Activated naive CD4-positive, alpha-beta T cell treated with anti-CD3 and anti-CD28 coated beads, Interleukin-2, amount 50 U/mL, for 24 hours (primary cell): ENCODE data around the gene AGTPBP1.

ENCODE experiments used
- H3K27ac Mint-ChIP-seq: one replicate; pipeline ENCODE4 v1.8.0; 2021; ENCODE audit warnings: mild to moderate bottlenecking, mixed read lengths
- H3K27me3 Mint-ChIP-seq: one replicate; pipeline ENCODE4 v1.8.0; 2021; ENCODE audit warnings: mixed read lengths
- H3K36me3 Mint-ChIP-seq: one replicate; pipeline ENCODE4 v1.8.0; 2021; ENCODE audit warnings: mixed read lengths
- H3K4me1 Mint-ChIP-seq: one replicate; pipeline ENCODE4 v1.8.0; 2021; ENCODE audit warnings: mixed read lengths
- H3K4me3 Mint-ChIP-seq: one replicate; pipeline ENCODE4 v1.8.0; 2021; ENCODE audit warnings: mild to moderate bottlenecking, mixed read lengths
- H3K9me3 Mint-ChIP-seq: one replicate; pipeline ENCODE4 v1.8.0; 2021; ENCODE audit warnings: mixed read lengths

Gene AGTPBP1

GRCh38 chr9:85547599-85547998 lies 194.2 kb downstream of the AGTPBP1 start:
- Mint-ChIP-seq H3K4me3 (no peak overlapping the region), H3K27ac (no peak overlapping the region), H3K4me1 (no peaks in the 10 kb centered on the region), H3K27me3 (no peaks in the 10 kb centered on the region), H3K36me3 (peaks cover 9% of the 10 kb centered on the region), H3K9me3 (no peaks in the 10 kb centered on the region)

DNA sequence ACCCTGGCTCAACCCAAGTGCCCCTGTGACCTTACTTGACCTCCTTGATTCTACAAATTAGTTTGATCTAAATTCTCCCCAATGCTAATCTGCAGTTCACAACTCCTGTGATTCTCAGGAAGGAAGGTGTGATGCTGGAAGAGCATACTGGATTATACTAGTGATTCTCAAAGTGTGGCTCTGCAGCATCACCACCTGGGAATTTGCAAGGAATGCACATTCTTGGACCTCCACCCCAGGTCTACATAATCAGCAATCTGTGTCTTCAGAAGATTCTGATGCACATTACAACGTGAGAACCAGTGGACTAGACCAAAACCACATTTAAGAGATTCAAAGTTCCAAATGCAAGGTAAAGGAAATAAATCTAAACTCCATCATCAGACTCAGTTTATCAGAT lies 198.6 kb downstream of the AGTPBP1 start:
- Mint-ChIP-seq H3K27ac (no peak overlapping the region), H3K27me3 (no peaks in the 10 kb centered on the region), H3K36me3 (peaks cover 9% of the 10 kb centered on the region), H3K9me3 (no peaks in the 10 kb centered on the region), H3K4me3 (no peak overlapping the region), H3K4me1 (no peaks in the 10 kb centered on the region)

DNA sequence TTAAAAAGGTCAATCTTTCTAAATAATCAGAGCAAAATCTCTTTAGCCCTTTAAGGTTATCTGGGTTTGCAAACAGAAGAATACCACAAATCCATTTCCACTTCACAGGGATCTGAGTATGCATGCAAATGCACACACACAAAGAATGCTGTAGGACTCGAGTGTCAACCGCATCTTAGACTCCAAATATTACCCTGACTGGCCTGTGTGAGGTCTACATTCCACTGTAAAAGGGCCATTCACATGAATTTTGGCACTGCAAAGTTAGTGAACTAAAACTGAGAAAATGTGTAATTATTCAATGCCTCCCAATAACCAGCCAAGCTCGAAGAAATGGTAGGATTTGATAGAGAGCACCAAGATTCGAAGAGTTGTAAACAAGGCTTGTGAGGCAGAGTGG lies 199.9 kb downstream of the AGTPBP1 start:
- Mint-ChIP-seq H3K4me3 (no peak overlapping the region), H3K36me3 (peaks cover 4% of the 10 kb centered on the region), H3K27ac (no peak overlapping the region), H3K4me1 (no peaks in the 10 kb centered on the region), H3K27me3 (no peaks in the 10 kb centered on the region), H3K9me3 (no peaks in the 10 kb centered on the region)

DNA sequence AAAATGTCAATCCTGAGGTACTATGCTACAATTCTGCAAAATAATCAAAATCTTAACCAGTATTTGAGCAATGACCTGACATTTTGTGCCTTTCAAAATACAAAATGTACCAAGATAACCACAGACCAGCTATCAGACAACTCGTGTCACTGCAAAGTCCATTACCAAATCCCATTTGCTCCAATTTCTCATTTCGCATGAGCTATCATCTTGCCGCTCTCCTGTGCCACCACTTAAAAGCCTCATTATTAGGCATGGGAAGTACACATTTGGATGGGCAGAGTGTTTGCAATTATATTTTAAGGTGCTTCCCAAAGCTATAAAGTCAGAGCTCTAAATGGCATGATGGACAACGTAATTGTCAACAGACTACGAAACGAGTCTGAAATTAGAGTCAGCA lies 205.2 kb downstream of the AGTPBP1 start:
- Mint-ChIP-seq H3K27ac (no peak overlapping the region), H3K27me3 (no peaks in the 10 kb centered on the region), H3K9me3 (no peaks in the 10 kb centered on the region), H3K36me3 (no peaks in the 10 kb centered on the region), H3K4me3 (no peak overlapping the region), H3K4me1 (no peaks in the 10 kb centered on the region)

GRCh38 chr9:85536076-85536475 lies 205.7 kb downstream of the AGTPBP1 start:
- Mint-ChIP-seq H3K27ac (no peak overlapping the region), H3K9me3 (no peaks in the 10 kb centered on the region), H3K4me1 (no peaks in the 10 kb centered on the region), H3K27me3 (no peaks in the 10 kb centered on the region), H3K36me3 (no peaks in the 10 kb centered on the region), H3K4me3 (no peak overlapping the region)

DNA sequence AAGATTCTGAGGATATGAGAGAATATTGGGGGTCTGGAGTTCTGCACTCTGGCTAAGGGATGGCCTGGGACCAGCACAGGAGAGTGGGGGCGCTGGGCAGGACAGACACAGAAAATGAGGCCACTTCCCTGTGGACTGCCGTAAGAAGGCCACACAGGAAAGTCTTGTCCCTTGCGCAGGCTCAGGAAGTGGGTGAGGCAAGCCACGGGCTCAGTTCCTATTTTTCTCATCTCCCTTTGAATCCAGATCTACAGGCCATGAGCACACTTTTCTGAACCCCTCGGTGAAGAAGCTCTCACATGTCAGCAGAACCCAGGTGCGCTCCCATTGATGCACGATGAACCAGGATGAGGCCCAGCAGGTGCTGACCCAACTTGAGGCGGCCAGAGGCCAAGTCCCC lies 207.4 kb downstream of the AGTPBP1 start:
- Mint-ChIP-seq H3K4me1 (no peaks in the 10 kb centered on the region), H3K4me3 (no peak overlapping the region), H3K27ac (no peak overlapping the region), H3K27me3 (no peaks in the 10 kb centered on the region), H3K36me3 (no peaks in the 10 kb centered on the region), H3K9me3 (no peaks in the 10 kb centered on the region)

- H3K4me1 Mint-ChIP-seq = no peaks in the 10 kb centered on the region
These were observed 208.2 kb downstream of the AGTPBP1 start for GRCh38 chr9:85533538-85533937.

GRCh38 chr9:85530721-85531120 lies 211.0 kb downstream of the AGTPBP1 start:
- Mint-ChIP-seq H3K9me3 (no peaks in the 10 kb centered on the region), H3K27me3 (peaks cover under 1% of the 10 kb centered on the region), H3K36me3 (no peaks in the 10 kb centered on the region), H3K4me3 (no peak overlapping the region), H3K4me1 (no peaks in the 10 kb centered on the region), H3K27ac (no peak overlapping the region)

More at GRCh38 chr9:85533538-85533937, 208.2 kb downstream of the AGTPBP1 start:
- Mint-ChIP-seq H3K4me3 (no peak overlapping the region), H3K9me3 (no peaks in the 10 kb centered on the region), H3K27ac (no peak overlapping the region), H3K36me3 (no peaks in the 10 kb centered on the region), H3K27me3 (no peaks in the 10 kb centered on the region)

DNA sequence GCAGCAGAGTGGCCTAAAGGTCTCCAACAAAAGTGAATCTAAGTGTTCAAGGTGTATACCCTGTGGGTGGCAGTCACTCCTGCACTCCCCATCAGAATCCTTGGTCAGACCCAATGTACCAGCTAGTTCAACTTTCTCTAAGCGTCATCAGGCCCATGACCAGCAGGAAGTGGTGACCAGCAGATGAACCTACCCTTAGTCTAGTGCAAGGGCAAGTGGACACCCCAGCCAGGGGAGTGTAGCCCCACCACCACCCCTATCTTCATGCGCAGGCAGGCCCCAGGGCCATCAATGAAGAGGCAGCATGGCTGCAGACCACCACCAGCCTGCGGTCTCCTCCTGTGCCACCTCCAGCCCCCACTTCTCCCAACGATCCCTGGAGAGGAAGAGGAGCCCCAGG lies 213.1 kb downstream of the AGTPBP1 start:
- H3K36me3 Mint-ChIP-seq = no peaks in the 10 kb centered on the region
- H3K9me3 Mint-ChIP-seq = no peaks in the 10 kb centered on the region
- H3K27me3 Mint-ChIP-seq = peaks cover 12% of the 10 kb centered on the region
- H3K4me1 Mint-ChIP-seq = no peaks in the 10 kb centered on the region
- no peak overlapping the region for H3K4me3 Mint-ChIP-seq
- no peak overlapping the region for H3K27ac Mint-ChIP-seq

DNA sequence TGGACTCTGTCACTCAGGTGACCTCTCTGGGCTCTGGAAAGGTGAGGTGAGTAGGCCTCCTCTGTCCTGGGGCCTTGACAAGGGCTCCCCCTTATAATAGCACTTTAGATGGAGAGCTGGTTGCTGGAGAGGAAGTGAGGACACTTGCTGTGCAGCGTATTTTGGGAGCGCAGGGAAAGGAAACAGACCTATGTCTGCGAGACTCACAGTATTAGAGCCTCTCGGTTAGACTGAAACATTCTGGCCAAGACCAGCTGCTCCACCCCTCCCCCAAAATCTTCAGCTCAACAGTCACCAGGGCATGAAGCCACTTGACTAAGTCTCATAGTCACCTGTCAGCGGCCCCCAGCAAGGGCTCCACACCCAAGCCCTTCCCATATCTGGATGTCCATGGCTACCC lies 213.6 kb downstream of the AGTPBP1 start:
- Mint-ChIP-seq H3K27me3 (peaks cover 13% of the 10 kb centered on the region), H3K4me1 (no peaks in the 10 kb centered on the region), H3K27ac (no peak overlapping the region), H3K4me3 (no peak overlapping the region), H3K36me3 (no peaks in the 10 kb centered on the region), H3K9me3 (no peaks in the 10 kb centered on the region)

- Mint-ChIP-seq H3K4me1 (peaks cover under 1% of the 10 kb centered on the region), H3K4me3 (no peak overlapping the region), H3K36me3 (no peaks in the 10 kb centered on the region), H3K9me3 (no peaks in the 10 kb centered on the region), H3K27me3 (peaks cover 18% of the 10 kb centered on the region), H3K27ac (no peak overlapping the region)
These were observed 214.3 kb downstream of the AGTPBP1 start for GRCh38 chr9:85527331-85528020.

GRCh38 chr9:85524531-85524930 lies 217.2 kb downstream of the AGTPBP1 start:
- H3K36me3 Mint-ChIP-seq = no peaks in the 10 kb centered on the region
- H3K27me3 Mint-ChIP-seq = peaks cover 27% of the 10 kb centered on the region
- peaks cover 6% of the 10 kb centered on the region for H3K4me1 Mint-ChIP-seq
- H3K9me3 Mint-ChIP-seq = no peaks in the 10 kb centered on the region
- no peak overlapping the region for H3K4me3 Mint-ChIP-seq
- H3K27ac Mint-ChIP-seq = no peak overlapping the region

GRCh38 chr9:85523202-85523601 lies 218.6 kb downstream of the AGTPBP1 start:
- Mint-ChIP-seq H3K27ac (no peak overlapping the region), H3K4me3 (peak overlapping the region; percentile 71), H3K4me1 (peaks cover 6% of the 10 kb centered on the region), H3K36me3 (no peaks in the 10 kb centered on the region), H3K9me3 (no peaks in the 10 kb centered on the region), H3K27me3 (peaks cover 27% of the 10 kb centered on the region)

DNA sequence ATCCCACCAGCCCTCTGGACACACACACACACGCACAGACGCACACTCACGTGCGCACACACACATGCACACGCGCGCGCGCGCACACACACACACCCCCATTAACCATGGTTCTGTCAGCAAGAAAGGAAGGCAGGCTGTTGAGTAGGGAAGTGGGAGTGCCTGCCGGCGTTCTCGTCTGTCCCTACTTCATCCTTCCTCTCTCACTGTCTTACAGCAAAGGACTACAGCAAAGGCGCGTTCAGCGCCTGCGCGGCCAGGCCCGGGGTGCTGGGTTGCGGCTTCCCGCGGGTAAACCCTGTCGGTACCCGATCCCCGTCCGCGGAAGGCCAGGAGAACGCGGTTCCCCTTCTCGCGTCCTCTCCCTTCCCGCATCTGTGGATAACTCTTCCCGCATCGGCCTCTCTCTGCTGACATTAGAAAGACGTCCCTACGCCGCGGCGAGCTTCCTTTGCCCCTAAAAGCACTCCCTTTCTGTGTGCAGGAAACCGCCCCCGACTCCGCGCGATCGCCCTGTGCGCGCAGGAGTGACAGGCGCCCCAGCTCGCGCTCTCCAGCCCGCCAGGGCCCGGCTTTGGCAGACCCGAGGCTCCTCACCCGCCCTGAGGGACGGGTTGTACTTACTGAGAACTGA lies 219.2 kb downstream of the AGTPBP1 start:
- no peaks in the 10 kb centered on the region for H3K9me3 Mint-ChIP-seq
- H3K27me3 Mint-ChIP-seq = peaks cover 27% of the 10 kb centered on the region
- peak overlapping the region; percentile 71 for H3K4me3 Mint-ChIP-seq
- H3K4me1 Mint-ChIP-seq = peaks cover 6% of the 10 kb centered on the region
- no peaks in the 10 kb centered on the region for H3K36me3 Mint-ChIP-seq
- H3K27ac Mint-ChIP-seq = no peak overlapping the region

DNA sequence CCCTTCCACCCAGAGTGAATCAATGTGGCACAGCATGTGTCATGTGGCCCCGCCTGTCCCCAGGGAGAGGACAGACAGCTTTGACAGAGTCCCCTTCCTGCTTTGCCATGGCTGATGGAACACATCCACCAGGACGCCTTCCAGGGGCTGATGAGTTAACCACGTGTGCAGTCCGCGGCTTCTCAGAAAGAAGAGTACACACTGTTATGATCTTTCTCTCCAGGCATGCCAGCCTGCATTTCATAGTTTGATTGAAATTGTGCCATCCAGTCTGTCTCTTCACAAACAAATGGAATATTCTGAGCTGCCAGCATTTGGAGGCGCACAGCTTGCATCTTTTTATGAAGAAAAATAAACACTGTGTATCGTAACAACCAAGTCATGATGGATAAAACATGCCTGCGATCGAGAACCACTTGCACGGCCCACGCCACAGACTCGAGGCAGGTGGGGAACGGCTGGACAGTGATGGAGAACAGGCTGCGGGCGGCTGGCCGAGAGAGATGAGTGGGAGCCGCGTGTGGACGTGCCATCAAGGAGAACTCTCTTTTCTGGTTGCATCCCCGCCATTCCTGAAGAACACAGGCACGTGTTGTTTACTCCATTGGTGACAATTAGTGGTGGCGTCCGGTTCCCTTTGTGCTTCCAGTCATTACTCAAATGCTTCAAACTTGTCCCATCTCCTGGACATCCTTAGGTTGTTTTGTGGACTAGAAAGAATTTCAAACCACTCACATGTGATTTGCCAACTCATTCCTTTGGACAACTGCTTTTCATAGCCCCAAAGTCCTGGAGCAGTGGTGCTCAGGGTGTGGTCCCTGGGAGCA lies 220.2 kb downstream of the AGTPBP1 start:
- peaks cover 6% of the 10 kb centered on the region for H3K4me1 Mint-ChIP-seq
- H3K4me3 Mint-ChIP-seq = peak overlapping the region; percentile 71
- H3K27me3 Mint-ChIP-seq = peaks cover 27% of the 10 kb centered on the region

More for the DNA sequence above, 220.2 kb downstream of the AGTPBP1 start:
- Mint-ChIP-seq H3K9me3 (no peaks in the 10 kb centered on the region), H3K36me3 (no peaks in the 10 kb centered on the region), H3K27ac (no peak overlapping the region)
